ENCODE data around the gene ZNRF1. TPM values are rescaled to one million over a fixed set of nuclear protein-coding genes. Genes with fewer than 3 reads are reported as not detected.

Gene ZNRF1
- total and polyA plus RNA-seq, 10 of the 15 experiments (the other 5 are each of a cell fraction or from before 2014, with no cell fraction given) = 5.8 to 25.9 (median 14.3) TPM

DNA sequence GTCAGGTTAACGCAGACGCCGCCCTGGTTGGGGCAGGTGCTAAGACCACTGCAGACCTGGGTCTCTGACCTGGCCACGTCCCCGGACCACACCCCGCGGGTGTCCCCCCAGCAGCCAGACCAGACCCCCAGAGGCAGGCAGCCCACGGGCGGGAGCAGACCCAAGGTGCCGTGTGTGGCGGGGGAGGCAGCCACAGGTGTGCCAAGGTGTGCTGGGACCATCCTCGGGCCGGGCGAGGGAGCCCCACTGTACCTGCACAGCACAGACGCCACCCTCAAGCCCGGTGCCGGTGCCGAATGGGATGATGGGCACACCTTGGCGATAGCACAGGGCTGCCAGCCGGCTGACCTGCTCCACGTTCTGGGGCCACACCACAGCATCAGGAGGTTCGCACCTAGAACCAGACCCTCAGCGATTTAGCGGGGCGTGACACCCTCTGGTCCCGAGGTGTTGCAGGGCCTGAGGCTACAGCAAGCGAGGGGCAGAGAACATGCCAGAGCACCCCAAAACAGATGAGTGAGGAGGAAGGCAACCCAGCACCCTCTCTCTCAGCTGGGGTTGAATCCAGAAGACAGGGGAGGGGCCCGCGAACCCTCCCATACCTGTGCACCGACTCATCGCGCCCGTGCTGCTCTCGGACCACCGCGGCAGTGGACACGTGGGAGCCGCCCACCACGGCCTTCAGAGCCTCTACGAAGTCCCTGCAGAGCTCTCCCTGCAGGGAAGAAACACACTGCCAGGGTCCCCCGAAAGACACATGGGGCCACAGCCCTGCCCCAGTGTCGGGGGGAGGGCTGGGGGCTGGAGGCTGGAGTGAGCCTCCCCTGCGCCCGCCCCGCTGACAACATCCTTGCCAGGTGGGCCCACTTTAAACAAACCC is 116.4 kb downstream of the ZNRF1 start (continued):
- no peak for TF ChIP-seq ZBED1 (IDR thresholded peaks at IDR 0.05; ENCODE audit: borderline replicate concordance)
- TF ChIP-seq RAD21 (IDR thresholded peaks at IDR 0.05; ENCODE audit: insufficient read depth, low read depth, low read length) = no peak
- no peak for TF ChIP-seq PRDM15 (CRISPR knock-in tag; IDR thresholded peaks at IDR 0.05)
- no peak for TF ChIP-seq CHD4 (IDR thresholded peaks at IDR 0.05)
- TF ChIP-seq SREBF2 (IDR thresholded peaks at IDR 0.05; ENCODE audit: low read length) = no peak
- TF ChIP-seq TBL1XR1 (IDR thresholded peaks at IDR 0.05; ENCODE audit: low read depth, low read length) = no peak
- TF ChIP-seq BRCA1 (IDR thresholded peaks at IDR 0.05; ENCODE audit: low read depth, low read length) = no peak

Data from GM12878 (cell line).